GM21717 (cell line): Measurements from ENCODE around the gene KLHDC9.
"Not testable (repeated sequence)": the region's sequence is repeated elsewhere in the genome, so short reads cannot be mapped to it uniquely, and the experiment has no call there.

Experiments used
- ATAC-seq: cut with Tn5 transposase; IDR thresholded peaks from one replicate; pipeline ENCODE4 v1.9.1; 2021; ENCODE audit warnings: mild to moderate bottlenecking, moderate library complexity; ENCODE audit not compliant: unreplicated experiment

KLHDC9 gene

DNA sequence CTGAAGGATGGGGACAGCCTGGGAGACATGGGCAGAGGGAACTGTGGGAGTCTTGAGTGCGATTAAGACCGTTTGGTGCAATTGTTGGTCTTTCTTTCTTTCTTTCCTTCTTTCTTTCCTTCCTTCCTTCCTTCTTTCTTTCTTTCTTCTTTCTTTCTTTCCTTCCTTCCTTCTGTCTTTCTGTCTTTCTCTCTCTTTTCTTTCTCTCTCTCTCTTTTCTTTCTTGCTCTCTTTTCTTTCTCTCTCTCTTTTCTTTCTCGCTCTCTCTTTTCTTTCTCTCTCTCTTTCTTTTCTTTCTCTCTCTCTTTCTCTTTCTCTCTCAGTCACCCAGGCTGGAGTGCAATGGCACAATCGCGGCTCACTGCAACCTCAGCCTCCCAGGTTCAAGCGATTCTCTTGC lies 2.9 kb upstream of the KLHDC9 start:
- ATAC-seq: no peak

DNA sequence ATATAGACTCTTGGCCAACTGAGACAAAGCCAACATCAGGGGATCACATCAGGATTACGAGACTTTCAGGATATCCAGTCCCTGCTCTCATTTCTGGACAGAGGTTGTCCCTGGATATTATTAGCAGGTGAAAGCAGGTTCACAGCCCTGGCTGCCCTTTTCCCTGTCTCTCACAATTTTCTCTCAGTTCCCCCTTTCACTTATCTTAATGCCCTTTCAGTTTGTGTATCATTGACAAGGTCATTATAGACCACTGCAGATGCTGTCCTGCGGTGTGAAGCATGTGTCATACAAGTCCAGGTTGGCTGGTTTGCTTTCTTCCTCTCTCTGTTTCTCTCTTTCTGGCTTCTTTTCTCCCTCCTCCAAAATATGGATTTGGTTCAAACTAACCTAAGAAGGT lies 2.1 kb upstream of the KLHDC9 start:
- ATAC-seq: no peak

- no peak for ATAC-seq
Measured at GRCh38 chr1:161096530-161096929, 1.6 kb upstream of the KLHDC9 start.

- no peak for ATAC-seq
Measured at GRCh38 chr1:161099090-161099802, 1.1 kb downstream of the KLHDC9 start.

- ATAC-seq: no peak
Measured at GRCh38 chr1:161100556-161100955, 2.4 kb downstream of the KLHDC9 start.

GRCh38 chr1:161106431-161106830 lies 8.3 kb downstream of the KLHDC9 start:
- ATAC-seq: no peak

DNA sequence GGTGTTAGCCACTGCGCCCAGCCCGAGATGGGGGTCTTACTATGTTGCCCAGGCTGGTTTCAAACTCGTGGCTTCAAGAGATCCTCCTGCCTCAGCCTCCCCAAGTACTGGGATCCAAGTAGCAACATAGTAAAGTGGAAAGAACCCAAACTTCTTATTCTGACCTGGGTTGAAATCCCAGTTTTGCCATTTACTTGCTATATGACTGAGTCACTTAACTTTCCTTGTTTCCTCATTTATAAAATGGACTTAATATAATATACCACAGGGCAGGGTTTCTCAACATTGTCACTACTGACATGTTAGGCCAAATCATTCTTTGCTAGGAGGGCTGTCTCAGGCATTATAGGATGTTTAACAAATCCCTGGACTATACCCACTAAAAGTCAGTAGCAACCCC lies 13.0 kb downstream of the KLHDC9 start:
- no peak for ATAC-seq

- no peak for ATAC-seq
Measured at GRCh38 chr1:161111527-161111926, 13.4 kb downstream of the KLHDC9 start.

DNA sequence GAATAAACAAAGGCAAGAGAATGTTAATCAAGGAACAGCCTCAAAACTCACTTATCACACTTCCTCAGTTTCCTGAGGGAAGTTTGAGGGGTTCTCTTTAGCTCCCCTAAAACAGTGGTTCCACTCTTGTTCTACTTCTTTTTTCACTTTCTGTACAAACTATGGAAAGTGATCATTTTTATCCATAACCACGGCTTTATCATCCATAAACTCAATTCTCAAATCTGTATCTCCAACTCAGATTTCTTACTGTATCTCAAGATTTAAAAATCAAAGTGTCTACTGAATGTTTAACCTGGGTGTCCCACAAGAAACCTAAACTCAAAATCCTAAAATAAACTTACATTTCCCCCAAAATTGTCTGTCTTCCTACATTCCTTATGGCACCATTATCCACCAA lies 15.8 kb downstream of the KLHDC9 start:
- ATAC-seq: no peak

GRCh38 chr1:161114556-161114955 lies 16.4 kb downstream of the KLHDC9 start:
- no peak for ATAC-seq

GRCh38 chr1:161115132-161115711 lies 17.1 kb downstream of the KLHDC9 start:
- ATAC-seq: no peak

- not testable (repeated sequence) for ATAC-seq
Measured at GRCh38 chr1:161115961-161116360, 17.8 kb downstream of the KLHDC9 start.

GRCh38 chr1:161117759-161118581 lies 19.8 kb downstream of the KLHDC9 start, which contains the start of the genes NIT1 and PFDN2:
TSS of gene NIT1 (plus strand) at chr1:161118105. CDS start at chr1:161118177, 72 bp downstream.
TSS of gene PFDN2 (minus strand) at chr1:161118037. CDS start at chr1:161118026, 11 bp downstream.
- peak; percentile 79 for ATAC-seq

GRCh38 chr1:161119092-161119903 lies 21.1 kb downstream of the KLHDC9 start:
- ATAC-seq: no peak

GRCh38 chr1:161121042-161121650 lies 23.0 kb downstream of the KLHDC9 start:
- no peak for ATAC-seq

DNA sequence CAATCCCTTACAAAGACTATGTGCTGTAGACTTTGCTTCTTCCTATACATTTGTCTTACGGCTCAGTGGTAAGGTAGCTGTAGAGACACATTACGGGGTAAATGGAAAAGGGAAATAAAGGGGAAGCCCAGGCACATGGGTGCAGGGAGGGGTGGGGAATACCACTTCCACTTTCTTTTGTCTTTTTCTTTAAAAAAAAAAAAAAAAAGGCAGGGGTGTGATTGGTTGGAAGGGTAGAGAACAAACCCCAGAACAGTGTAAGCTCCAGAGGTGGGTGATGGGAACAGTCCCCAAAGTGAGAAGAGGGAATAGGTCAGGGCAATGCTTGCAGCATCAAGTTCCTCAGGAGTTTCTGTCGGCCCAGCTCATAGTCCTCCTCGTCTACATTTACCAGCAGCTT lies 23.7 kb downstream of the KLHDC9 start:
- no peak for ATAC-seq

DNA sequence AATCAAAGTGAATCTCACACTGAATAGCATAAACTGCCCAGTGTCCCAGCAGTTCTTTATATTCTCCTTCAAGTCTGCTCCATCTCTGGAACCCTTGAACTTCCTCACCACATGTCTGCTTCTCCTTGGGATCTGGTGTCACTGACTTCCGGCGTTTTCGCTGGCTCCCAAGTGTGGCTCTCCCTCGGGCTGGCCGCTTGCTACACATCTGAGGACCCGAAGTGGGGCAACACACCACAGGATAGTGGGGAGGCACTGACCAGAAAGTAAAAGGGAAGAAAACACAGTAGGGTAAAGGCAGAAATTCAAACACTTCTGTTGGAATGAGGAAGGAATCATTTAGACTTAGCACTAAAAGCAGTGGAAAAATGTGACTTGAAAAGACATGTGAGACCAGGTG lies 24.8 kb downstream of the KLHDC9 start:
- ATAC-seq: no peak

DNA sequence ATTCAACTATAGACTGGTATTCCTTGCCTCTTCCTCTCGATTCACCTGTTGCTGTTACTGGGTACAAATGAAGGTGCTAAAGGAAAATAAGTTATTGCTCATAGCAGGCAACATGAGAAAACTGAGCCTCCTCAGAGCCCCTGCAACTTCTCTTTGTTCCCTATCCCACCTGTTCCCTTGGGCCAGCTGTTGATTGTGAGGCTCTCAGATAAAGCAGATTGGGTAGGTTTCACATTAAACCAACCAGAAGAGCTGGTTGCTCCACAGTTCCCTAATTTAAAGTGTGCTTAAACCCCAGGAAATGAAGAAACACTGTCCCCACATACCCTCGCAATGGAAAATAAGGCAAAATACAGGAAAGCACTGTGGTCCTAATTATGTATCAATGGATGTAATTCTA lies 29.5 kb downstream of the KLHDC9 start:
- ATAC-seq: no peak

GRCh38 chr1:161128591-161129420 lies 30.6 kb downstream of the KLHDC9 start:
- ATAC-seq: no peak

DNA sequence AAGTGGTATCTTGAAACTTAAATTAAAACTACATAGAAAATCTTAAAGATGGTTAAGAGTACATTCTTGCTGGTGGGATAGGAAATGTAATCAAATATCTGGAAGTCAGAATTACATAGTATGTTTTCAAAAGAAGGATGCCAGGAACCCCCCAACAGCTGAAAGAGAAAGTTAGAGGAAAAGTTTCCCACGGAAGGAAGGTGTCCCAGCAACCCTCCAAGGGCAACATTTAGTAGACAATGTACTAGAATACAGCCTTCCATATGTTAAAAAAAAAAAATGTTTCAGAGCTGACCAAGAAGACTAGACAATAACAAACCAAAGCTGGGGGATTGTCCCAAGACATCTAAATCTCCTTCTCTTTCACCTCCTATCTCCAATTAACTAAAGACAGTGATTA lies 32.1 kb downstream of the KLHDC9 start:
- ATAC-seq: no peak
